H1 (cell line): ENCODE results near the gene PXMP4. TPM values are rescaled to one million over a fixed set of nuclear protein-coding genes. Genes with fewer than 3 reads are reported as not detected.

Source experiments
- ATF3 ChIP-seq: IDR thresholded peaks from 2 replicates; pipeline ENCODE4 v1.6.1; 2011; ENCODE audit warnings: low read depth, mild to moderate bottlenecking, low read length; ENCODE audit not compliant: insufficient read depth
- CBX5 ChIP-seq: fragments of 300-800, 300-1000 bp; sonication (generic); IDR thresholded peaks from 2 replicates; pipeline ENCODE4 v1.7.1; 2016; ENCODE audit warnings: antibody characterized with exemption, low read length, low read depth
- POLR2A ChIP-seq, 2 experiments: IDR thresholded peaks; 1 replicate in 1 of 2; 2 replicates in 1 of 2; pipeline ENCODE4 v1.6.1; 2011; ENCODE audit warnings: low read depth in 2 of 2, low read length in 2 of 2, mild to moderate bottlenecking in 2 of 2; ENCODE audit errors: control extremely low read depth in 1 of 2
- POLR2AphosphoS5 ChIP-seq: IDR thresholded peaks from 2 replicates; pipeline ENCODE4 v1.6.1; 2011; ENCODE audit warnings: low read depth, low read length
- RFX5 ChIP-seq: IDR thresholded peaks from 2 replicates; pipeline ENCODE4 v1.6.1; 2011; ENCODE audit warnings: low read depth, low read length, improper control_type of control experiment, borderline replicate concordance
- SIX5 ChIP-seq: IDR thresholded peaks from 2 replicates; pipeline ENCODE4 v1.6.1; 2011; ENCODE audit warnings: mild to moderate bottlenecking, low read depth, low read length
- SP1 ChIP-seq: IDR thresholded peaks from 2 replicates; pipeline ENCODE4 v1.6.1; 2011; ENCODE audit warnings: low read depth, low read length
- SP2 ChIP-seq: IDR thresholded peaks from 2 replicates; pipeline ENCODE4 v1.6.1; 2012; ENCODE audit warnings: mild to moderate bottlenecking, low read length, inconsistent platforms
- TAF1 ChIP-seq: IDR thresholded peaks from 2 replicates; pipeline ENCODE4 v1.6.1; 2011; ENCODE audit warnings: mild to moderate bottlenecking, low read depth, low read length
- USF2 ChIP-seq: IDR thresholded peaks from 2 replicates; pipeline ENCODE4 v1.6.1; 2011; ENCODE audit warnings: low read length, improper control_type of control experiment
- YY1 ChIP-seq: IDR thresholded peaks from 2 replicates; pipeline ENCODE4 v1.6.1; 2011; ENCODE audit warnings: low read depth, mild to moderate bottlenecking, low read length
- ZNF274 ChIP-seq: IDR thresholded peaks from 2 replicates; pipeline ENCODE4 v1.7.0; 2012; ENCODE audit warnings: low read length, borderline replicate concordance; ENCODE audit errors: extremely low read depth
- polyA plus RNA-seq, 7 experiments: library from polyadenylated mRNA; depleted of rRNA in 3 of 7; stranded (reverse) in 5 of 7; unstranded in 2 of 7; fragments of >200 nt in 5 of 7; fragments of 200-250 nt in 2 of 7; gene quantifications; 1 replicate in 5 of 7; 2 replicates in 1 of 7; 4 replicates in 1 of 7; pipeline versions ENCODE4 v1.2.1 to v1.2.3, GENCODE V29; 2011 to 2013; ENCODE audit warnings: missing spikeins in 2 of 7, mixed read lengths in 2 of 7
- total RNA-seq: library from RNA; stranded (reverse); fragmentation: NEBNext Ultra II Directional; extraction: Animal tissue kit (Norgen Biotek cat#: 25700); gene quantifications from 2 replicates; pipeline ENCODE4 v1.2.1, GENCODE V29; 2021

The PXMP4 gene
- total and polyA plus RNA-seq, 2 of the 8 experiments (the other 6 are each of a cell fraction or from before 2014, with no cell fraction given): 3.3 to 3.4 TPM

- TF ChIP-seq ZNF274: no peak
- no peak for TF ChIP-seq SP2
- TF ChIP-seq CBX5: no peak
- no peak for TF ChIP-seq POLR2A (IDR thresholded peaks at IDR 0.05; ENCODE audit: control extremely low read depth in 1 of 2, low read depth in 2 of 2, low read length in 2 of 2)
- TF ChIP-seq SIX5: no peak
- no peak for TF ChIP-seq RFX5
- TF ChIP-seq TAF1: no peak
- no peak for TF ChIP-seq SP1
- TF ChIP-seq USF2: no peak
- TF ChIP-seq POLR2AphosphoS5: no peak
- no peak for TF ChIP-seq ATF3
- no peak for TF ChIP-seq YY1
Measured at GRCh38 chr20:33673114-33673409, 47.0 kb downstream of the PXMP4 start (continued).
